Muscle of back (tissue), 10 donors: ENCODE results near the gene ALKBH8. TPM values are rescaled to one million over a fixed set of nuclear protein-coding genes. Genes with fewer than 3 reads are reported as not detected.

Experiments used
- polyA plus RNA-seq, 10 donors: library from polyadenylated mRNA; unstranded; fragments of 120-200 nt; gene quantifications; one replicate each; pipeline ENCODE4 v1.2.1, GENCODE V29; 2013; ENCODE audit not compliant: insufficient read length in 10 of 10

Gene ALKBH8
- polyA plus RNA-seq, 10 donors, result 6.6 to 10.9 (median 7.7) TPM

Other genes with a start within 250 kb of the ALKBH8 start
- gene CWF19L2, start 107.9 kb downstream of the ALKBH8 start, polyA plus RNA-seq, result 10 to 100 TPM in 8 of 10 donors, 1 to 10 TPM in 2; 8.1 to 11.2 (median 10.3) TPM
- 1 to 10 TPM; 2.4 to 6.4 (median 3.8) TPM for gene ELMOD1, start 25.4 kb upstream of the ALKBH8 start, polyA plus RNA-seq
- 1,000 to 10,000 TPM; 1,162 to 2,501 (median 2,072) TPM for gene SLN, start 146.3 kb upstream of the ALKBH8 start, polyA plus RNA-seq